Measurements from ENCODE around the gene WDFY4. TPM values are rescaled to one million over a fixed set of nuclear protein-coding genes. Genes with fewer than 3 reads are reported as not detected.
A peak's percentile ranks its signal among the peaks of the same experiment; 100 is the strongest.

Gene WDFY4
- total RNA-seq, 2 donors from 2014 or later = 0.70 to 2.0 TPM

GRCh38 chr10:48780341-48780740 is 95.7 kb downstream of the WDFY4 start:
- H3K27ac ChIP-seq = no peak overlapping the region
- no peaks in the 10 kb centered on the region for H3K36me3 ChIP-seq
- H3K27me3 ChIP-seq = no peaks in the 10 kb centered on the region
- no peaks in the 10 kb centered on the region for H3K9me3 ChIP-seq
- peak; percentile 40 for DNase-seq (ENCODE audit: low spot score)
- H3K4me1 ChIP-seq = no peaks in the 10 kb centered on the region
- H3K4me3 ChIP-seq = no peak overlapping the region
- no peak for TF ChIP-seq CTCF (IDR thresholded peaks at IDR 0.05)

- no peaks in the 10 kb centered on the region for H3K27me3 ChIP-seq
- no peaks in the 10 kb centered on the region for H3K36me3 ChIP-seq
- no peaks in the 10 kb centered on the region for H3K4me1 ChIP-seq
- H3K27ac ChIP-seq = no peak overlapping the region
- TF ChIP-seq CTCF (IDR thresholded peaks at IDR 0.05) = no peak
- H3K9me3 ChIP-seq = peaks cover 0 to 6% of the 10 kb centered on the region in 2 donors
- DNase-seq (ENCODE audit: low spot score) = no peak
- H3K4me3 ChIP-seq = no peak overlapping the region
Observed at GRCh38 chr10:48782386-48782785, 97.7 kb downstream of the WDFY4 start.

GRCh38 chr10:48784031-48784430 is 99.4 kb downstream of the WDFY4 start:
- no peaks in the 10 kb centered on the region for H3K4me1 ChIP-seq
- H3K4me3 ChIP-seq = no peak overlapping the region
- no peak overlapping the region for H3K27ac ChIP-seq
- no peaks in the 10 kb centered on the region for H3K36me3 ChIP-seq
- no peak for DNase-seq (ENCODE audit: low spot score)
- no peak for TF ChIP-seq CTCF (IDR thresholded peaks at IDR 0.05)
- H3K27me3 ChIP-seq = no peaks in the 10 kb centered on the region
- peaks cover 0 to 6% of the 10 kb centered on the region in 2 donors for H3K9me3 ChIP-seq

GRCh38 chr10:48785796-48786195 is 101.1 kb downstream of the WDFY4 start:
- DNase-seq (ENCODE audit: low spot score) = no peak
- H3K9me3 ChIP-seq = peaks cover 0 to 6% of the 10 kb centered on the region in 2 donors
- no peak overlapping the region for H3K4me3 ChIP-seq
- H3K36me3 ChIP-seq = no peaks in the 10 kb centered on the region
- H3K27ac ChIP-seq = no peak overlapping the region
- H3K27me3 ChIP-seq = no peaks in the 10 kb centered on the region
- no peaks in the 10 kb centered on the region for H3K4me1 ChIP-seq
- no peak for TF ChIP-seq CTCF (IDR thresholded peaks at IDR 0.05)

- Histone ChIP-seq H3K27ac (no peak overlapping the region), H3K27me3 (no peaks in the 10 kb centered on the region), H3K4me1 (no peaks in the 10 kb centered on the region), H3K9me3 (peaks cover 0 to 6% of the 10 kb centered on the region in 2 donors), H3K36me3 (no peaks in the 10 kb centered on the region), H3K4me3 (no peak overlapping the region)
- TF ChIP-seq CTCF (IDR thresholded peaks at IDR 0.05) = no peak
- DNase-seq (ENCODE audit: low spot score) = no peak
Observed at GRCh38 chr10:48786606-48787282, 102.1 kb downstream of the WDFY4 start.

- Histone ChIP-seq H3K4me1 (peaks cover 0 to 4% of the 10 kb centered on the region in 2 donors), H3K27ac (no peak overlapping the region), H3K36me3 (no peaks in the 10 kb centered on the region), H3K27me3 (no peaks in the 10 kb centered on the region), H3K9me3 (peaks cover 0 to 6% of the 10 kb centered on the region in 2 donors), H3K4me3 (no peak overlapping the region)
- no peak for TF ChIP-seq CTCF (IDR thresholded peaks at IDR 0.05)
- no peak for DNase-seq (ENCODE audit: low spot score)
Observed at GRCh38 chr10:48788554-48788953, 103.9 kb downstream of the WDFY4 start.
